Stimulated activated CD4-positive, alpha-beta T cell treated with anti-CD3 and anti-CD28 coated beads, Interleukin-15, amount 100 ng/mL, for 24 hours (primary cell): ENCODE data around the gene STAG1.
"Not testable (repeated sequence)": the region's sequence is repeated elsewhere in the genome, so short reads cannot be mapped to it uniquely, and the experiment has no call there.

Source experiments
- DNase-seq: peaks from one replicate; pipeline ENCODE4 v3.0.0-alpha.2; 2020

Gene STAG1

GRCh38 chr3:136741063-136741462 lies 11.1 kb downstream of the STAG1 start:
- no peak for DNase-seq

GRCh38 chr3:136740351-136740958 lies 11.7 kb downstream of the STAG1 start:
- DNase-seq, result no peak

GRCh38 chr3:136736950-136737349 lies 15.2 kb downstream of the STAG1 start:
- DNase-seq, result not testable (repeated sequence)

DNA sequence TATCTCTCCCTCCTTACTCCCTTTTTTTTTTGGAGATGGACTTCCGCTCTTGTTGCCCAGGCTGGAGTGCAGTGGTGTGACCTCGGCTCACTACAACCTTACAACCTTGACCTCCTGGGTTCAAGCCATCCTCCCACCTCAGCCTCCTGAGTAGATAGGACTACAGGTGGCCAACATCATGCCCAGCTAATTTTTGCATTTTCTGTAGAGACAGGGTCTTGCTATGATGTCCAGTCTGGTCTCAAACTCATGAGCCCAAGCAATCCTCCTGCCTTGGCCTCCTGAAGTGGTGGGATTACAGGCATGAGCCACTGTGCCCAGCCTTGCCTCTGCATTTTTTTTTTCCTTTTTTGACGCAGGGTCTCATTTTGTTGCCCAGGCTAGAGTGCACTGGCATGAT lies 17.1 kb downstream of the STAG1 start:
- no peak for DNase-seq

- DNase-seq, result no peak
Measured at GRCh38 chr3:136734382-136735070, 17.7 kb downstream of the STAG1 start.

- DNase-seq, result no peak
Measured at GRCh38 chr3:136733317-136733833, 18.8 kb downstream of the STAG1 start.

DNA sequence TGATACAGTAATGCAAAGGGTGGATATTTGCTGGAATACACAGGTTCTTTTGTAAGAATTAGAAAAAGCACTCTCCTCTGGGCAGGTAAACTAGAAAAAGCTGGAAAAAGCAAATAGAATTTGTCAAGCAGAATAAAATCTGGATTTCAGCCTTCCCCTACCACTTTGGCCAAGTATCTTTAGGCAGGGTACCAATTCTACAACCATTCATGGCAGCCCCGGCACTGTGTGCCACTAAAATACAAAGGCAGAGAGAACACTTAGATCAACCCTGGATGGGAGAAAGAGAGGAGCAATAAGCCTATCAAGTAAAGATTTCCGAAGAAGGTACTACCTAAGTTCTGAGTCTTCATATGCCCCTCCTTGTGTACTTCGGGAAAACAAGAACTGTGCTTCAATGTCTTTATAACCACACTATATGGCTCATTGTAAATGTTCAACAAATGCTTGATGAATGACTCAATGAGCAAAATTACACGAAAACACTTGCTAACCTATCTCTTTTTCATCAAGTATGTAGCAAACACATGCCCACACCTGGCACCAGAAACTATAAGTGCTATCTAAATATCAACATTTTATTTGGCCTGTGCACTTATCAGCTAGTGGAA lies 20.8 kb downstream of the STAG1 start:
- no peak for DNase-seq

DNA sequence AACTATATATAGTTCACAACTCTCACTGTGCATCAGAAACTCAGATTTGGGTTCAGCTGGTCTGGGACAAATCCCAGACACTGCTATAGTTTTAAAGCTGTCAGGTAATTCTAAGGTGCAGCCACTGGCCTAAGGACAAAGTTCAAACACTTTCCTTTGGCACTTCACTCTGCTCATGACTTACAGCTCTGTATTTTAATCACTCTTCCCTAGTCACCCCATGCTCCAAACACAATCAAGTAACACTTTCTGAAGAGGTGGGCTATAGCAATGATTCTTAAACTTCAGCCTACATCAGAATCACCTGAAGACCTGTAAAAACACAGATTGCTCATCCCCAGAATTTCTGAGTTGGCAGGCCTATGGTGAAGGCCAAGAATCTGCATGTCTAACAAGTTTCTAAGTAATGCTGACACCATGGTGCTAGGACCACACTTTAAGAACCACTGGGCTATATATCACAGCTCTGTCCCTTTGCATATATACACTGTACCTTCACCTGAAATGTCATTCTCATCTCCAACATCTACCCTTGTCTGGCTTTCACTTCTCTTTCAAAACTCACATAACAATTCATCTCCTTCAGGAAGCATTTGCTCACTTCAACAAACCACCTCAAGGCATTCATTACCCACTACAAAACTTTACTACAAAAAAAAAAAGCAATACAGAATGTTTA lies 21.4 kb downstream of the STAG1 start:
- no peak for DNase-seq

DNA sequence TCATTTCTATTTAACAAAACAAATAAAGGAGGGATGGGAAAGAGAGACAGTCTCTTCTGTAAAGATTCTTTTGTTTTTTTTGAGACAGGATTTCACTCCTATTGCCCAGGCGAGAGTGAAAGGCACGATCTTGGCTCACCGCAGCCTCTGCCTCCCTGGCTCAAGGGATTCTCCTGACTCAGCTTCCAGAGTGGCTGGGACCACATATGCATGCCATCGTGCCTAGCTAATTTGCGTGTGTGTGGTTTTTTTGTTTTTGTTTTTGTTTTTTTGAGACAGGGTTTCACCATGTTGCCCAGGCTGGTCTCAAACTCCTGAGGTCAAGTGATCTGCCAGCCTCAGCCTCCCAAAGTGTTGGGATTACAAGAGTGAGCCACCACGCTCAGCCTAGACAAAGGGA lies 23.3 kb downstream of the STAG1 start:
- DNase-seq, result no peak

GRCh38 chr3:136728473-136728872 lies 23.7 kb downstream of the STAG1 start:
- DNase-seq, result no peak

- no peak for DNase-seq
Measured at GRCh38 chr3:136725468-136725867, 26.7 kb downstream of the STAG1 start.

GRCh38 chr3:136722916-136723315 lies 29.3 kb downstream of the STAG1 start:
- DNase-seq, result not testable (repeated sequence)

DNA sequence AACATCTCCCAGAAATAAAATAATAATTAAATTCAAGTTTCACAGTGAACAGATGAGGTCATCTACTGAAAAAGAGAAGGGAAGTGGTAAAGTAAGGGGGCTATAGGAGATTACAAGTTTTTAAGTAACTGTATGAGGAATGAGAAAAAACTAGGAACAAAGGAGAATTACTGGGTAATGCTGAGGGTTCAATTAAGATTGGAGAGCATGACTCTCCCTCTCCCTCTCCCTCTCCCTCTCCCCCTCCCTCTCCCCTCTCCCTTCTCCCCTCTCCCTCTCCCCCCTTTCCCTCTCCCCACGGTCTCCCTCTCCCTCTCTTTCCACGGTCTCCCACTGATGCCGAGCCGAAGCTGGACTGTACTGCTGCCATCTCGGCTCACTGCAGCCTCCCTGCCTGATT lies 29.8 kb downstream of the STAG1 start:
- DNase-seq, result not testable (repeated sequence)

- no peak for DNase-seq
Measured at GRCh38 chr3:136720091-136720490, 32.1 kb downstream of the STAG1 start.

DNA sequence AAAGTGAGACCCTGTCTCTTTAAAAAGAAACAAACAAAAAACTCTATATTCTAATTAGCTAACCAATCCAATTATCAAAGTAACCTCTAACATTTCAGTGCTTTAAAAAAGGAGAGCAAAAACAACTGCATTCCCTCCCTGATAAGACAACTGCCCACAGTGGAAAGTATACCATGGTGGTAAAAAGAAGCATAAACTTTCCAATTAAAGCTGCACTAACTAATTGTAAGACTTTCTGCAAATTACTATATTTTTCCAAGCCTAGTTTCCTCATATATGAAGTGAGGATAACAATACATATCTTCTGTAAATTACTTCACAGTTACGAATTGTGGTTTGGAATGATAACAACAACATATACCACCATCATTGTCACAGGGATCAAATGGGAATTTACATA lies 35.5 kb downstream of the STAG1 start:
- DNase-seq, result no peak

GRCh38 chr3:136714020-136714419 lies 38.2 kb downstream of the STAG1 start:
- DNase-seq, result no peak

DNA sequence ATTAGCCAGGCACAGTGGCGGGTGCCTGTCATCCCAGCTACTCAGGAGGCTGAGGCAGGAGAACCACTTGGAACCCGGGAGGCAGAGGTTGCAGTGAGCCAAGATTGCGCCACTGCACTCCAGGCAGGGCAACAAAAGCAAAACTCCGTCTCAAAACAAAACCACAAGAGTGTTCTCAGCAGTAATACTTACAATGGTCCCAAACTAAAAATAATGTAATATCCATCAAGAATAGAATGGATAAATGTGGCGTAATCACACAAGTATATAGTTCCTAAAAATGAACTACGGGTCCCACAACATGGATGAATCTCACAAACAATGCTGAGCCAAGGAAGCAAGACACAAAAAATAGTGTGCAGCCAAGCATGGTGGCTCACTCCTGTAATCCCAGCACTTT lies 39.2 kb downstream of the STAG1 start:
- DNase-seq, result no peak

- DNase-seq, result not testable (repeated sequence)
Measured at GRCh38 chr3:136711888-136712287, 40.3 kb downstream of the STAG1 start.

DNA sequence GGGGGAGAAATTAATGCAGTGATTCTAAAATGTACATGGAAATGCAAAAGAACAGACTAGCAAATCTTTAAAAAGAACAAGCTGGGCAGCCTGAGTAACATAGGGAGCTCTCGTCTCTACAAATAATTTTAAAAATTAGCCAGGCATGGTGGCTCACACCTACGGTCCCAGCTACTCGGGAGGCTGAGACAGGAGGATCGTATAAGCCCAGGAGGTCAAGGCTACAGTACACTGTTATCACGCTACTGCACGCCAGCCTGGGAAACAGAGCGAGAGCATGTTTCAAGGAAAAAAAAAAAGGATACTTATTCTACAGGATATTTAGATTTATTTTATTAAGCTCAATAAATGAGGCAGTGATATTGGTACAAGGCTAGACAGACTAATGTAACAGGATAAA lies 40.9 kb downstream of the STAG1 start:
- DNase-seq, result no peak

GRCh38 chr3:136709775-136710174 lies 42.4 kb downstream of the STAG1 start:
- DNase-seq, result not testable (repeated sequence)

DNA sequence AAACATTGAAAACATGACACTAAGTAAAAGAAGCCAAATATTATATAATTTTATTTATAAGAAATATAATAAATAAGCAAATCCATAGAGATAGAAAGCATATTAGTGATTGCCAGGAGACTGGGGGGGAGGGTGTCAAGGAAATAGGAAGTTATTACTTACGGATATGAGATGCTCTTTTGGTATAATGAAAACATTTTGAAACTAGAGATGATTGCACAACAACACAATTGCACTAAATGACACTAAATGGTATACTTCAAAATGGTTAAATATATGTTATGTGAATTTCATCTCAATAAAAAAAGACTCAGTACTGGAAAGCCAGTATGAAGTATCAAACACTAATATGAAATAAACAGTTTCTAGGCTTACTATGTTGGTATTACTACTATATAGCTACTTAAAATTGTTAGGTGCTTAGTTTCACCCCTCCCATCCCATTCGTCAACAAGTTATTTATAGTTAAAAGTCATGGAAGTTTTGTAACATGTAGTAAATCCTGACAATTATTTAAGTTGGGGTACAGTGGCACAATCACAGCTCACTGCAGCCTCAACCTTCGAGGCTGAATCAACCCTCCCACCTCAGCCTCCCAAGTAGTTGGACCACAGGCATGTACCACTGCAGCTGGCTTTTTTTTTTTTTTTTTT lies 43.7 kb downstream of the STAG1 start:
- DNase-seq, result no peak

DNA sequence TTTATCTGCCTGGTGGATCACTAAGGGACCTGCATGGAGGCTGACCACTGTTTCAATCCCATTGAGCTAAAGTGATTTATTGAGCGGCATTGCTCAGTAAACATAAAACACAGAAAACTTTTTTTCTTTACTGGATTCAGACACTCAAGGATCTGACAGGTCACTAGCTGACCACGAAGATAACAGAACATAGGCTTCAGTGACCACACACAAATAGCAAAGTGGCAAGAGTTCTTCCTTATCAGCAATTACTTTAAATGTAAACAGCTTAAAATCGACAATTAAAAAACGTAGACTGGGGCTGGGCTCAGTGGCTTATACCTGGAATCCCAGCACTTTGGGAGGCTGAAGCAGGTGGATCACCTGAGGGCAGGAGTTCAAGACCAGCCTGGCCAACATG lies 48.7 kb downstream of the STAG1 start:
- no peak for DNase-seq

- DNase-seq, result no peak
Measured at GRCh38 chr3:136699271-136699828, 52.8 kb downstream of the STAG1 start.
